Fibroblast of villous mesenchyme (primary cell): ENCODE data around the gene SLC4A2. TPM values are rescaled to one million over a fixed set of nuclear protein-coding genes. Genes with fewer than 3 reads are reported as not detected.

Experiments
- DNase-seq: peaks from one replicate; pipeline ENCODE4 v3.0.0-alpha.2; 2010; ENCODE audit warnings: low read depth
- H3K4me3 ChIP-seq: 2 replicates; pipeline ENCODE4 v1.5.1; 2011; ENCODE audit warnings: low read depth, mild to moderate bottlenecking, low read length
- CTCF ChIP-seq: IDR thresholded peaks from 2 replicates; pipeline ENCODE4 v1.5.1; 2012; ENCODE audit warnings: low read depth, mild to moderate bottlenecking, low read length; ENCODE audit not compliant: insufficient read depth
- total RNA-seq: library from RNA; depleted of rRNA; stranded (reverse); fragments of >200 nt; gene quantifications from 2 replicates; pipeline ENCODE4 v1.2.3, GENCODE V29; 2012

Gene SLC4A2
- total RNA-seq, 1 donor: 85.5 TPM

GRCh38 chr7:151123822-151124464 is 64.6 kb downstream of the SLC4A2 start:
- DNase-seq: peak; percentile 75
- TF ChIP-seq CTCF: peak; percentile 99

GRCh38 chr7:151124481-151124880 is 65.1 kb downstream of the SLC4A2 start:
- no peak for TF ChIP-seq CTCF
- DNase-seq: no peak
- H3K4me3 ChIP-seq: no peak overlapping the region

More at GRCh38 chr7:151123822-151124464, 64.6 kb downstream of the SLC4A2 start:
- no peak overlapping the region for H3K4me3 ChIP-seq

GRCh38 chr7:151124899-151125399 is 65.6 kb downstream of the SLC4A2 start:
- DNase-seq: no peak
- no peak overlapping the region for H3K4me3 ChIP-seq
- no peak for TF ChIP-seq CTCF

- H3K4me3 ChIP-seq: peak overlapping the region; percentile 49
- DNase-seq: peak; percentile 23
- peak; percentile 16 for TF ChIP-seq CTCF
Observed at GRCh38 chr7:151125470-151125845, 66.1 kb downstream of the SLC4A2 start.

GRCh38 chr7:151125846-151126481 is 66.6 kb downstream of the SLC4A2 start:
- H3K4me3 ChIP-seq: peak overlapping the region; percentile 49
- peak; percentile 21 for DNase-seq
- no peak for TF ChIP-seq CTCF

Other genes starting within 250 kb of the SLC4A2 start
- not detected in 2 replicates for gene AOC1, start 207.1 kb upstream of the SLC4A2 start, total RNA-seq
- 0.64 and 2.6 TPM in 2 replicates for gene KCNH2, start 81.3 kb upstream of the SLC4A2 start, total RNA-seq
- gene NOS3, start 68.6 kb upstream of the SLC4A2 start, total RNA-seq: 1.3 and 3.5 TPM in 2 replicates
- under 0.01 and 0.32 TPM in 2 replicates for gene ATG9B, start 35.1 kb upstream of the SLC4A2 start, total RNA-seq
- gene ABCB8, start 31.1 kb upstream of the SLC4A2 start, total RNA-seq: 35.4 and 36.4 TPM in 2 replicates
- under 0.01 and 0.32 TPM in 2 replicates for gene ASIC3, start 11.1 kb upstream of the SLC4A2 start, total RNA-seq
- 22.2 and 22.9 TPM in 2 replicates for gene CDK5, start 1.7 kb upstream of the SLC4A2 start, total RNA-seq
- gene FASTK, start 21.2 kb downstream of the SLC4A2 start, total RNA-seq: 87.2 and 103 TPM in 2 replicates
- gene TMUB1, start 23.9 kb downstream of the SLC4A2 start, total RNA-seq: 17.7 and 21.6 TPM in 2 replicates
- 59.2 and 83.8 TPM in 2 replicates for gene AGAP3, start 26.9 kb downstream of the SLC4A2 start, total RNA-seq
- not detected in 2 replicates for gene GBX1, start 108.1 kb downstream of the SLC4A2 start, total RNA-seq
- gene ASB10, start 127.7 kb downstream of the SLC4A2 start, total RNA-seq: not detected in 2 replicates
- not detected in 2 replicates for gene H2BK1, start 150.9 kb downstream of the SLC4A2 start, total RNA-seq
- gene ABCF2, start 167.6 kb downstream of the SLC4A2 start, total RNA-seq: 47.7 and 70.0 TPM in 2 replicates
- gene CHPF2, start 172.9 kb downstream of the SLC4A2 start, total RNA-seq: 80.9 and 90.7 TPM in 2 replicates
- 32.0 and 49.3 TPM in 2 replicates for gene SMARCD3, start 189.1 kb downstream of the SLC4A2 start, total RNA-seq